MM.1S (cell line): ENCODE data around the gene KSR2.

ENCODE experiments used
- DNase-seq: peaks from one replicate; pipeline ENCODE4 v3.0.0-alpha.2; 2015
- H2AFZ ChIP-seq: fragments of 300-600 bp; sonication (generic); 2 replicates; pipeline ENCODE4 v1.6.0; 2016; ENCODE audit warnings: antibody characterized with exemption, low read length
- H3F3A ChIP-seq: fragments of 300-600 bp; sonication (generic); 2 replicates; pipeline ENCODE4 v1.6.1; 2016; ENCODE audit warnings: mild to moderate bottlenecking, antibody characterized with exemption, low read length, moderate library complexity, mixed read lengths; ENCODE audit not compliant: insufficient read depth
- H3K27ac ChIP-seq: fragments of 300-600 bp; sonication (generic); 2 replicates; pipeline ENCODE4 v1.5.1; 2016; ENCODE audit warnings: mild to moderate bottlenecking, low read length
- H3K27me3 ChIP-seq: fragments of 300-600 bp; sonication (generic); replicated peaks from 2 replicates; pipeline ENCODE4 v1.6.0; 2016; ENCODE audit warnings: low read length; ENCODE audit not compliant: insufficient read depth
- H3K36me3 ChIP-seq: fragments of 300-600 bp; sonication (generic); replicated peaks from 2 replicates; pipeline ENCODE4 v1.6.1; 2016; ENCODE audit warnings: mild to moderate bottlenecking, low read length, mixed read lengths; ENCODE audit not compliant: insufficient read depth
- H3K4me1 ChIP-seq: fragments of 300-600 bp; sonication (generic); 2 replicates; pipeline ENCODE4 v1.6.1; 2016; ENCODE audit warnings: low read length, mixed read lengths
- H3K4me2 ChIP-seq: fragments of 300-600 bp; sonication (generic); 2 replicates; pipeline ENCODE4 v1.6.0; 2016; ENCODE audit warnings: low read depth, low read length
- H3K4me3 ChIP-seq: fragments of 300-600 bp; sonication (generic); 2 replicates; pipeline ENCODE4 v1.5.1; 2016; ENCODE audit warnings: low read length, mixed read lengths
- H3K79me2 ChIP-seq: fragments of 300-600 bp; sonication (generic); 2 replicates; pipeline ENCODE4 v1.6.1; 2016; ENCODE audit warnings: mixed run types, low read length, mixed read lengths
- H3K9ac ChIP-seq: fragments of 300-600 bp; sonication (generic); 2 replicates; pipeline ENCODE4 v1.6.1; 2016; ENCODE audit warnings: low read length, mixed read lengths
- H3K9me2 ChIP-seq: fragments of 300-600 bp; sonication (generic); replicated peaks from 2 replicates; pipeline ENCODE4 v1.6.1; 2016; ENCODE audit warnings: mild to moderate bottlenecking, low read length, mixed read lengths; ENCODE audit not compliant: insufficient read depth
- H3K9me3 ChIP-seq: fragments of 300-600 bp; sonication (generic); replicated peaks from 2 replicates; pipeline ENCODE4 v1.6.1; 2016; ENCODE audit warnings: mild to moderate bottlenecking, low read length, mixed read lengths; ENCODE audit not compliant: insufficient read depth
- H4K20me1 ChIP-seq: fragments of 300-600 bp; sonication (generic); 2 replicates; pipeline ENCODE4 v1.6.1; 2016; ENCODE audit warnings: mild to moderate bottlenecking, low read length, moderate library complexity, mixed read lengths; ENCODE audit not compliant: insufficient read depth
- CTCF ChIP-seq: fragments of 300-600 bp; sonication (generic); IDR thresholded peaks from 2 replicates; pipeline ENCODE4 v1.5.1; 2016; ENCODE audit warnings: antibody characterized with exemption, low read length, mixed read lengths
- EZH2 ChIP-seq: fragments of 300-600 bp; sonication (generic); optimal IDR thresholded peaks from 2 replicates; pipeline ENCODE3; 2017; ENCODE audit warnings: low read depth, mild to moderate bottlenecking, antibody characterized with exemption, low read length, mixed read lengths
- EZH2phosphoT487 ChIP-seq: fragments of 300-600 bp; sonication (generic); IDR thresholded peaks from 2 replicates; pipeline ENCODE4 v1.6.1; 2018; ENCODE audit warnings: antibody characterized with exemption, low read length

Gene KSR2

GRCh38 chr12:117466677-117467362 lies 502.0 kb downstream of the KSR2 start:
- DNase-seq: no peak
- Histone ChIP-seq H3F3A (no peaks in the 10 kb centered on the region), H3K9me2 (no peaks in the 10 kb centered on the region), H3K9ac (no peak overlapping the region), H3K27ac (no peak overlapping the region), H4K20me1 (no peaks in the 10 kb centered on the region), H3K36me3 (no peaks in the 10 kb centered on the region), H2AFZ (no peak overlapping the region), H3K4me2 (no peak overlapping the region), H3K27me3 (no peaks in the 10 kb centered on the region), H3K4me3 (no peak overlapping the region), H3K79me2 (no peaks in the 10 kb centered on the region), H3K4me1 (no peaks in the 10 kb centered on the region), H3K9me3 (no peaks in the 10 kb centered on the region)
- TF ChIP-seq EZH2 (no peak), EZH2phosphoT487 (no peak), CTCF (no peak)

- no peaks in the 10 kb centered on the region for H3K36me3 ChIP-seq
- no peak for TF ChIP-seq EZH2
- TF ChIP-seq EZH2phosphoT487: no peak
- no peak for TF ChIP-seq CTCF
- no peaks in the 10 kb centered on the region for H3K9me3 ChIP-seq
- H3K27ac ChIP-seq: no peak overlapping the region
- DNase-seq: no peak
- no peaks in the 10 kb centered on the region for H4K20me1 ChIP-seq
- no peak overlapping the region for H3K4me3 ChIP-seq
- H3K79me2 ChIP-seq: no peaks in the 10 kb centered on the region
- no peaks in the 10 kb centered on the region for H3K9me2 ChIP-seq
- H3K9ac ChIP-seq: no peak overlapping the region
- H3K4me2 ChIP-seq: no peak overlapping the region
- no peaks in the 10 kb centered on the region for H3K4me1 ChIP-seq
- H2AFZ ChIP-seq: no peak overlapping the region
- H3K27me3 ChIP-seq: no peaks in the 10 kb centered on the region
- H3F3A ChIP-seq: no peaks in the 10 kb centered on the region
Measured at GRCh38 chr12:117461732-117462131, 507.1 kb downstream of the KSR2 start.

- no peaks in the 10 kb centered on the region for H3K9me3 ChIP-seq
- no peak overlapping the region for H3K4me3 ChIP-seq
- no peaks in the 10 kb centered on the region for H4K20me1 ChIP-seq
- H3K4me2 ChIP-seq: no peak overlapping the region
- no peaks in the 10 kb centered on the region for H3F3A ChIP-seq
- H2AFZ ChIP-seq: no peak overlapping the region
- no peaks in the 10 kb centered on the region for H3K4me1 ChIP-seq
- H3K36me3 ChIP-seq: no peaks in the 10 kb centered on the region
- H3K79me2 ChIP-seq: no peaks in the 10 kb centered on the region
- H3K27ac ChIP-seq: no peak overlapping the region
- no peak for TF ChIP-seq EZH2phosphoT487
- TF ChIP-seq EZH2: no peak
- no peak for TF ChIP-seq CTCF
- no peak overlapping the region for H3K9ac ChIP-seq
- H3K9me2 ChIP-seq: no peaks in the 10 kb centered on the region
- H3K27me3 ChIP-seq: no peaks in the 10 kb centered on the region
- DNase-seq: no peak
Measured at GRCh38 chr12:117459229-117459628, 509.6 kb downstream of the KSR2 start.
